Psoas muscle (tissue), 8 donors: ENCODE data around the gene MUCL3. TPM values are rescaled to one million over a fixed set of nuclear protein-coding genes. Genes with fewer than 3 reads are reported as not detected.
"Not testable (repeated sequence)": the region's sequence is repeated elsewhere in the genome, so short reads cannot be mapped to it uniquely, and the experiment has no call there.

Experiments used
- ATAC-seq, 4 donors: fragments of 200-7000 bp; cut with Tn5 transposase; one replicate each; pipeline ENCODE4 v1.9.1; 2020; ENCODE audit warnings: moderate library complexity in 3 of 4, mild to moderate bottlenecking in 2 of 4
- DNase-seq, 2 donors: peaks; one replicate each; pipeline ENCODE4 v3.0.0-alpha.2; 2020
- H3K27ac ChIP-seq: fragments of 200-600 bp; one replicate; pipeline ENCODE4 v1.8.0; 2022
- H3K27me3 ChIP-seq, 3 donors: fragments of 200-600 bp in 1 of 3; one replicate each; pipeline versions ENCODE4 v1.6.1 to v1.8.0; 2013 to 2022; ENCODE audit warnings: low read length in 2 of 3, mild to moderate bottlenecking in 2 of 3, moderate library complexity in 1 of 3; ENCODE audit not compliant: insufficient read depth in 3 of 3
- H3K36me3 ChIP-seq, 2 donors: fragments of 200-600 bp in 1 of 2; one replicate each; pipeline versions ENCODE4 v1.6.1 to v1.8.0; 2013 to 2022; ENCODE audit warnings: low read depth in 1 of 2, mild to moderate bottlenecking in 1 of 2, moderate library complexity in 1 of 2; ENCODE audit not compliant: insufficient read depth in 1 of 2
- H3K4me1 ChIP-seq: fragments of 200-600 bp; one replicate; pipeline ENCODE4 v1.8.0; 2022
- H3K4me3 ChIP-seq: fragments of 200-600 bp; one replicate; pipeline ENCODE4 v1.8.0; 2022; ENCODE audit warnings: mild to moderate bottlenecking
- H3K9me3 ChIP-seq: fragments of 200-600 bp; one replicate; pipeline ENCODE4 v1.8.0; 2022
- WGBS, 3 donors: extraction: QIAGEN DNeasy Blood & Tissue Kit; methylation state at CpG; one replicate each; pipeline versions ENCODE4 v1.1.6 to v1.1.7; 2013; 5-methylcytosine and 5-hydroxymethylcytosine counted together
- intact Hi-C, 2 donors: fragments of 100-400 bp; cut with DNase I; formaldehyde crosslinking; loops; one replicate each; pipeline versions ENCODE4 v1.11.0 to v1.14.2; 2022
- polyA plus RNA-seq, 3 donors: library from polyadenylated mRNA; stranded (reverse); fragments of 200-250 nt; gene quantifications; one replicate each; pipeline ENCODE4 v1.2.3, GENCODE V29; 2013
- total RNA-seq, 4 donors: library from RNA; stranded (reverse); fragmentation: NEBNext Ultra II Directional in 2 of 4; extraction: Animal tissue kit (Norgen Biotek cat#: 25700) in 2 of 4; gene quantifications; one replicate each; pipeline versions ENCODE4 v1.2.1 to v1.2.4, GENCODE V29; 2021 to 2023
- TF ChIP-seq, protein P1 (sequence below): fragments of 200-600 bp; IDR thresholded peaks from one replicate; pipeline ENCODE4 v1.8.0; 2022; ENCODE audit warnings: antibody characterized with exemption
- donor health status: healthy with polysubstance abuse.
- donor health status: DM: no; HTN: no; CAD: no; lungs with moderate emphysema.
- donor health status: Bipolar disorder and iron deficiency.
- donor health status: healthy.
- donor health status: DM: yes; HTN: yes; CAD: no.
- donor health status: DM: no; HTN: no; CAD: no.
- donor health status: DM: no; HTN: no; CAD: no.
- donor health status: DM: yes; HTN: yes; CAD: no.

MUCL3 gene
- total and polyA plus RNA-seq, 7 donors = not detected

DNA sequence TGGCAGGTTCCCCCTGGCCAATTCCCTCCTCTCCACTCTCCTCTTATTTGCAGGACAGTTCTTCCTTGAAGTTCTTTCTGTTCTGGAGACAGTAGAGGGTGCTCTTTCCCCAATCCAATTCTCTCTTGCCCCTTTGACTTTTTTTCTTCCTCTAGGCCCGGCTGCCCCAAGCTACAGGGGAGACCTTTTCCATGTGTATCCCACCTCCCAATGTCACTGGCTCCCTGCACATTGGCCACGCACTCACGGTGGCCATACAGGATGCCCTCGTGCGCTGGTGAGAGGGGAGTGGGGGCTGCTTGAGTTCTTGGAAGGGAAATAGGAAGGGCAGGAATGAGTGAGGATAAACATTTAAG is 25.2 kb upstream of the MUCL3 start:
- peaks cover 22% of the 10 kb centered on the region for H3K4me1 ChIP-seq
- ATAC-seq (peak; percentile 31 to 68 (median 50)), DNase-seq (no peak)
- TF ChIP-seq, protein P1, sequence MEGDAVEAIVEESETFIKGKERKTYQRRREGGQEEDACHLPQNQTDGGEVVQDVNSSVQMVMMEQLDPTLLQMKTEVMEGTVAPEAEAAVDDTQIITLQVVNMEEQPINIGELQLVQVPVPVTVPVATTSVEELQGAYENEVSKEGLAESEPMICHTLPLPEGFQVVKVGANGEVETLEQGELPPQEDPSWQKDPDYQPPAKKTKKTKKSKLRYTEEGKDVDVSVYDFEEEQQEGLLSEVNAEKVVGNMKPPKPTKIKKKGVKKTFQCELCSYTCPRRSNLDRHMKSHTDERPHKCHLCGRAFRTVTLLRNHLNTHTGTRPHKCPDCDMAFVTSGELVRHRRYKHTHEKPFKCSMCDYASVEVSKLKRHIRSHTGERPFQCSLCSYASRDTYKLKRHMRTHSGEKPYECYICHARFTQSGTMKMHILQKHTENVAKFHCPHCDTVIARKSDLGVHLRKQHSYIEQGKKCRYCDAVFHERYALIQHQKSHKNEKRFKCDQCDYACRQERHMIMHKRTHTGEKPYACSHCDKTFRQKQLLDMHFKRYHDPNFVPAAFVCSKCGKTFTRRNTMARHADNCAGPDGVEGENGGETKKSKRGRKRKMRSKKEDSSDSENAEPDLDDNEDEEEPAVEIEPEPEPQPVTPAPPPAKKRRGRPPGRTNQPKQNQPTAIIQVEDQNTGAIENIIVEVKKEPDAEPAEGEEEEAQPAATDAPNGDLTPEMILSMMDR = peak; percentile 62
- peak overlapping the region; percentile 75 for H3K4me3 ChIP-seq
- H3K9me3 ChIP-seq = no peaks in the 10 kb centered on the region
- H3K27me3 ChIP-seq = no peaks in the 10 kb centered on the region
- peak overlapping the region; percentile 92 for H3K27ac ChIP-seq
- intact Hi-C loops = loop anchor here (2.0 to 10.0 kb wide), 5 partner anchors 127 to 171 kb away; no protein-coding TSS in a partner anchor
- 24 to 34% (median 30%) methylated on average over 5 of the region's 5 CpGs for WGBS, 3 donors
- peaks cover 4 to 67% of the 10 kb centered on the region in 2 donors for H3K36me3 ChIP-seq

DNA sequence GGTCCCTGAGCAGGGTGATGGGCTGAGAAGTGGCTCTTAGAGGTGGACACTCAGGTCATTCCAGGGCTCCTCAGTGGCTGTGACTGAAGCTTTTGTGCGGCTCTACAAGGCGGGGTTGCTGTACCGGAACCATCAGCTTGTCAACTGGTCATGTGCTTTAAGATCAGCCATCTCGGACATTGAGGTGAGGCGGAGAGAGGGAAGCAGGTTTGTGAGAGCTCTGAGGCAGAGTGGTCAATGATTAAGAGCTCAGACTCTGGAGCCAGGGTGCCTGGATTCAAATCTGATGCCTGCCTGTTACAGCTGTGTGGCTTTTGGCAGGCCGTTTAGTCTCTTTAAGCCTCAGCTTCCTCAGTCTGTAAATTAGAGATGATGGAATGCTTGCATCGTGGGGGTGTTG is 23.7 kb upstream of the MUCL3 start:
- no peak overlapping the region for H3K4me3 ChIP-seq
- intact Hi-C loops = loop anchor here (5.0 to 10.0 kb wide), 2 partner anchors 125 to 128 kb away; no protein-coding TSS in a partner anchor
- DNase-seq (no peak), ATAC-seq (no peak)
- TF ChIP-seq, protein P1 = no peak
- peaks cover 22% of the 10 kb centered on the region for H3K4me1 ChIP-seq
- 86 to 95% (median 91%) methylated on average over 7 of the region's 7 CpGs for WGBS, 3 donors
- peaks cover 0 to 67% of the 10 kb centered on the region in 2 donors for H3K36me3 ChIP-seq
- no peak overlapping the region for H3K27ac ChIP-seq
- H3K9me3 ChIP-seq = no peaks in the 10 kb centered on the region
- no peaks in the 10 kb centered on the region for H3K27me3 ChIP-seq

DNA sequence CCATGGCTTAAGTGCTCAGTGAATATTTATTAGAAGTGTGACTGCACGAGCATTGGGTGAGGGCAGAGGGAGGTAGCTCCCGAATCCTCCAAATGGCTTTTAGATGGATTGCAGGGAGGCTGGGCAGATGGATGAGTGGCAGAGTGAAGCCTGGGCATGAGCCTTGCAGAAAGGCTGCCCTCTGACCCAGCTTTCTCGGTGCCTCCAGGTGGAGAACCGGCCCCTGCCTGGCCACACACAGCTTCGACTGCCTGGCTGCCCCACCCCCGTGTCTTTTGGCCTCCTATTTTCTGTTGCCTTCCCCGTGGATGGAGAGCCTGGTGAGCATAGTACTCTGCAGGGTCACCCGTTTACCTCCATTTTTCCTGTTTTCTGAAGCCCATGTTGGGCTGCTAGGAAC is 23.3 kb upstream of the MUCL3 start:
- Histone ChIP-seq H3K27ac (no peak overlapping the region), H3K9me3 (no peaks in the 10 kb centered on the region), H3K4me3 (no peak overlapping the region), H3K4me1 (peaks cover 22% of the 10 kb centered on the region), H3K27me3 (no peaks in the 10 kb centered on the region), H3K36me3 (peaks cover 0 to 67% of the 10 kb centered on the region in 2 donors)
- TF ChIP-seq, protein P1 = no peak
- DNase-seq = no peak
- no peak for ATAC-seq
- intact Hi-C loops = loop anchor here (5.0 to 10.0 kb wide), 2 partner anchors 125 to 127 kb away; no protein-coding TSS in a partner anchor
- 76 to 92% (median 92%) methylated on average over 8 of the region's 8 CpGs for WGBS, 3 donors

DNA sequence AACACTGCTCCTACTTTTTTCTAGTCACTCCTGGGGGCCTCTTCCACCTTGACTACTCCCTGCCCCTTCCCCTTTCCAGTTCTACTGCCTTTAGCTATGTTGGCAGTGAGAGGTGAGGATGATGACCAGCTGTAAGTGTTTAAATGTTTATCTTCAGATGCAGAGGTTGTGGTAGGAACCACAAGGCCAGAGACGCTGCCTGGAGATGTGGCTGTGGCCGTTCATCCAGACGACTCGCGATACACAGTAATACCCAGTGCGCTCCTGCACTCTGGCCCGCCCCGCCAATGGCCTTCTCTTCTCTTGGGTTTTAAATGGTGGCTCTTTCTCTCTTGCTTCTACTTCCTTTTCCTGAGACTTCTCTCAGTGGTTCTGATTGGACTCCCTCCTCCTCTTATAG is 22.1 kb upstream of the MUCL3 start:
- H3K4me1 ChIP-seq = peaks cover 17% of the 10 kb centered on the region
- no peak for DNase-seq
- intact Hi-C loops = loop anchor here (1.0 to 10.0 kb wide), 3 partner anchors 37 to 126 kb away; no protein-coding TSS in a partner anchor
- no peak for ATAC-seq
- H3K9me3 ChIP-seq = no peaks in the 10 kb centered on the region
- H3K4me3 ChIP-seq = no peak overlapping the region
- WGBS, 3 donors = 89 to 92% (median 90%) methylated on average over 8 of the region's 8 CpGs
- no peak overlapping the region for H3K27ac ChIP-seq
- H3K36me3 ChIP-seq = peaks cover 0 to 76% of the 10 kb centered on the region in 2 donors
- H3K27me3 ChIP-seq = no peaks in the 10 kb centered on the region
- TF ChIP-seq, protein P1 = no peak

DNA sequence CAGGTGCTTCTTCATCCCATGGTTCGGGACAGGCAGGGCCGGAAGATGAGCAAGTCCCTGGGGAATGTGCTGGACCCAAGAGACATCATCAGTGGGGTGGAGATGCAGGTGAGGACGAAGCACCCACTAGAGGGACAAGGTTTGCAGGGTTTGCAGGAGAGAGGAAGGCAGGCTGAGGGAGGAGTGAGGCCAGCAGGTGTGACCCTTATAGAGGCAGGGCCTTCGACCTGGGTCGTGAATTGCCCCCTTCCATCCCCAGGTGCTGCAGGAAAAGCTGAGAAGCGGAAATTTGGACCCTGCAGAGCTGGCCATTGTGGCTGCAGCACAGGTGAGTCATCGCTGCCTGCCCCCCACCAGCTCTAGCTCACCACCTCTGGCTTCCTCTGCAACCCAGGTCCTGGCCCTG is 18.3 kb upstream of the MUCL3 start:
- Histone ChIP-seq H3K9me3 (no peaks in the 10 kb centered on the region), H3K27ac (no peak overlapping the region), H3K27me3 (no peaks in the 10 kb centered on the region), H3K36me3 (peaks cover 0 to 90% of the 10 kb centered on the region in 2 donors), H3K4me3 (no peak overlapping the region), H3K4me1 (peaks cover 7% of the 10 kb centered on the region)
- no peak for ATAC-seq
- intact Hi-C loops = loop anchor here in 1 of 2 donors (5.0 kb wide), 1 partner anchor 140 kb away; no protein-coding TSS in a partner anchor
- TF ChIP-seq, protein P1 = no peak
- no peak for DNase-seq
- 84 to 92% (median 91%) methylated on average over 7 of the region's 7 CpGs for WGBS, 3 donors

DNA sequence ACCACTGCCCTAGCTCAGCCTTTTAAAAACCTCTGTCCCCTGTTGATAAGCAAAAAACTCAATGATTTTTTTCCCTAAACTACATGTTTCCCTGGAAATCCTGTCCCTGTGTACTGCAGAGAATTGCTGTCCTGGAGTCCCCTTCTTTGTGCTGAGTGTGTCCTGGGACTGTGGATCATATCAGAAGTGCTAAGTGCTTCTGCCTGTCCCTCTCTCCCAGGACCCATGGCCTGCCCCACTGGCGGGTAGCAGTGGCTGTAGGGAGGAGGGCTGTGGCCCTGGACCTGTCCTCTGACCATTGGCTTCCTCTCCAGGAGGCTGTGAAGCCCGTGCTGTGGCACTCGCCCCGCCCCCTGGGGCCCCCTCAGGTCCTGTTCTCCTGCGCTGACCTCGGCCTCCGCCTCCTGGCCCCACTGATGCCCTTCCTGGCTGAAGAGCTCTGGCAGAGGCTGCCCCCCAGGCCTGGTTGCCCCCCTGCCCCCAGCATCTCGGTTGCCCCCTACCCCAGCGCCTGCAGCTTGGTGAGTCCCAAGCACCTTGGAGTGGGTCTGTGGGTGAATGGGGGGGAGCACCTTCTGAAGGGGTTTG is 16.6 kb upstream of the MUCL3 start:
- not testable (repeated sequence) for DNase-seq, H3K27ac ChIP-seq, H3K4me1 ChIP-seq, H3K9me3 ChIP-seq, H3K4me3 ChIP-seq, ATAC-seq, H3K27me3 ChIP-seq
- 85 to 93% (median 89%) methylated on average over 8 to 9 of the region's 9 CpGs for WGBS, 3 donors
- intact Hi-C loops = loop anchor here in 1 of 2 donors (5.0 kb wide), 1 partner anchor 138 kb away; no protein-coding TSS in a partner anchor
- H3K36me3 ChIP-seq = peaks cover 0 to 73% of the 10 kb centered on the region in 2 donors
